GM12864 (cell line): Measurements from ENCODE around the gene CSHL1.

Source experiments
- DNase-seq: peaks from one replicate; pipeline ENCODE4 v3.0.0-alpha.2; 2011; ENCODE audit warnings: low read depth
- H3K4me3 ChIP-seq: 2 replicates; pipeline ENCODE4 v1.5.1; 2011; ENCODE audit warnings: mild to moderate bottlenecking, low read depth, low read length, control low read depth
- TF ChIP-seq, protein P1 (sequence below): IDR thresholded peaks from 2 replicates; pipeline ENCODE4 v1.5.1; 2011; ENCODE audit warnings: low read depth, mild to moderate bottlenecking, moderate library complexity, low read length, control low read depth, inconsistent platforms; ENCODE audit errors: missing control alignments

The CSHL1 gene

DNA sequence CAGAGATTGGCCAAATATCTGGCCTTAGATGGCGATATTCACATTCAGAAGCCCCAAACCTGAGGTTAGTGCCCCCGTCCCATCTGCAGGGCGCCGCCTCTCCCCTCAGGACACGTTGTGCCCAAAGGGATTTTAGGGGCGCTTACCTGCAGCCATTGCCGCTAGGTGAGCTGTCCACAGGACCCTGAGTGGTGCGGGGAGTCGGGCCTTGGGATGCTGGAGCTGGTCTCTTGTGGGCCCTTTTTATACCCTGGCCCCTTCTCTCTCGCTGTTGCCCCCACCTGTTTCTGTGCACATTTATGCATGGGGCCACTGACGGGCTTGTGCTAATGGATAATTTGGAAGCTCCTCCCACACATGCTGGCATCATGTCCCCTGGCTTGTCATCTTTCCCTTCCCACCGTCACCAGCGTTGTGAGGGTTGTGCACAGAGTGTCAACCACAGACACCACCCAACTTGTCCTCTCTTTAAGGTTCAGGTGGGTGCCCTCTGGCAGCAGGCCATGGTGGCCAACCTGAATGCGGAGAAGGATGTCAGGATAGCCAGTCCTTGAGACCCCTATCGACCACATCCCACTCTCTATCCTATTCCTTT is at the start of gene CSHL1:
Gene CSHL1 (minus strand): TSS at position 218 of the 595 bp plus-strand sequence. CDS start 62 bp downstream, at position 156.
- TF ChIP-seq, protein P1, sequence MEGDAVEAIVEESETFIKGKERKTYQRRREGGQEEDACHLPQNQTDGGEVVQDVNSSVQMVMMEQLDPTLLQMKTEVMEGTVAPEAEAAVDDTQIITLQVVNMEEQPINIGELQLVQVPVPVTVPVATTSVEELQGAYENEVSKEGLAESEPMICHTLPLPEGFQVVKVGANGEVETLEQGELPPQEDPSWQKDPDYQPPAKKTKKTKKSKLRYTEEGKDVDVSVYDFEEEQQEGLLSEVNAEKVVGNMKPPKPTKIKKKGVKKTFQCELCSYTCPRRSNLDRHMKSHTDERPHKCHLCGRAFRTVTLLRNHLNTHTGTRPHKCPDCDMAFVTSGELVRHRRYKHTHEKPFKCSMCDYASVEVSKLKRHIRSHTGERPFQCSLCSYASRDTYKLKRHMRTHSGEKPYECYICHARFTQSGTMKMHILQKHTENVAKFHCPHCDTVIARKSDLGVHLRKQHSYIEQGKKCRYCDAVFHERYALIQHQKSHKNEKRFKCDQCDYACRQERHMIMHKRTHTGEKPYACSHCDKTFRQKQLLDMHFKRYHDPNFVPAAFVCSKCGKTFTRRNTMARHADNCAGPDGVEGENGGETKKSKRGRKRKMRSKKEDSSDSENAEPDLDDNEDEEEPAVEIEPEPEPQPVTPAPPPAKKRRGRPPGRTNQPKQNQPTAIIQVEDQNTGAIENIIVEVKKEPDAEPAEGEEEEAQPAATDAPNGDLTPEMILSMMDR, result no peak
- no peak for DNase-seq
- no peak within 1 kb of the TSS for H3K4me3 ChIP-seq

DNA sequence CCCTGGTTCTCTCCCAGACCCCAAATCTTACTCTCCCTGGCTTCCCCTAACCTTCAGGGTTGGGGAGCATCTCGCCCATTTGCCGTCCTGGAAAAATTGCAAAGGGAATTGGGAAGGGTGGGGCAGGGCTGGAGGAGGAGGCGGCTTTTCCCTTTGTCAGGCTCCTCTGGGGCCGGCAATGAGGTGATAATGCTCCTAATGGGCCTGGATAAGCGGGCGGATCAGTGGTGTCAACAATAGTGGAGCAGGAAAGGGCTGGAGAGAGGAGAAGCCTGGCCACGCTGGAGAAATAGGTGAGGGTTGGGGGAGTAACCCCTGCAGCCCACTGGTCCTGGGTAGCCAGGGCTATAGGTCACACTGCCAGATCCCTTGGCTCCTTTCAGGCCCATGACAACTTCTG is 49.4 kb upstream of the CSHL1 start:
- TF ChIP-seq, protein P1, result no peak
- DNase-seq, result no peak
- H3K4me3 ChIP-seq, result no peak overlapping the region

DNA sequence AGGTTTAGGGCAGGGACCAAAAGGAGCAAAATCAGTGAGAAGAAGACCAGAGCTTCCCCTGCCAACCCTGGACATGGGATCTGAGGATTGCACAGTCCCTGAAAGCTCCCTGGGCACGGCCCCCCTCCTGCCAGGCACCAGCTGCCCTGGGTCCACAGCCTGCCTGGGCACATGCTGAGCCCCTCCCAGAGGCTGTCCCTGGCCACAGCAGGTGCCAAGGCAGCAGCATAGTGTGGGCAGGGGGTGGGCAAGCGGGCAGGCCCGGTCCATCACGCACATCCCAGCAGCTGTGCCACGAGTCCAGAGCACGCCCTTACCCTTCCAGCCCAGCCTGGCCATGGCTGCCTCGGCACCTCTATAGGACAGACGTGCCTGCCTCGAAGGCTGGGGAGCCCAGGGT is 48.9 kb upstream of the CSHL1 start:
- H3K4me3 ChIP-seq, result no peak overlapping the region
- TF ChIP-seq, protein P1, result no peak
- no peak for DNase-seq

DNA sequence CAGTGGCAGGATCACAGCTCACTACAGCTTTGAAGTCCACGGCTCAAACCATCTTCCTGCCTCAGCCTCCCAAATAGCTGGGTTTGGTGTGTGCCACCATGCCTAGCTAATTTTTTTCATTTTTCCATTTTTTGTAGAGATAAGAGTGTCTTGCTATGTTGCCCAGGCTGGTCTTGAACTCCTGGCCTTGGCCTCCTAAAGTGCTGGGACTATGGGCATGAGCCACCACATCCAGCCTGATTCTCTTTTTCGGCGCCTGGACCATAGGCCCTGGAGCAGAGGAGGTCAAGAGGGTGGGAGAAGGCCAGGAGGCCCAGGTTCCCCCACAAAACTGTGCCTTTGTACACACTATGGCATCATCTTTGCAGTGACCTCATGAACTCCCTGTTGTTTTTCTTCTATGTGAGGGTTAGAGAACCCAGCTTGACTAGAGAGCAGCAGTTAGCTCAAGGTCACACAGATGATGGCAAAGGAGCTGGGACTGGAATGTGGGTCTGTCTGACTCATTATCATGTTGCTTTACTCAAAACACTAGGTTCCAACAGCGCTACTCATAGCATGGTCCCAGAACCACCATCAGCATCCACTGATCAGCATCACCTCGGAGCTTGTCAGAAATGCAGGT is 45.4 kb upstream of the CSHL1 start:
- DNase-seq, result no peak
- no peak overlapping the region for H3K4me3 ChIP-seq
- TF ChIP-seq, protein P1, result no peak

DNA sequence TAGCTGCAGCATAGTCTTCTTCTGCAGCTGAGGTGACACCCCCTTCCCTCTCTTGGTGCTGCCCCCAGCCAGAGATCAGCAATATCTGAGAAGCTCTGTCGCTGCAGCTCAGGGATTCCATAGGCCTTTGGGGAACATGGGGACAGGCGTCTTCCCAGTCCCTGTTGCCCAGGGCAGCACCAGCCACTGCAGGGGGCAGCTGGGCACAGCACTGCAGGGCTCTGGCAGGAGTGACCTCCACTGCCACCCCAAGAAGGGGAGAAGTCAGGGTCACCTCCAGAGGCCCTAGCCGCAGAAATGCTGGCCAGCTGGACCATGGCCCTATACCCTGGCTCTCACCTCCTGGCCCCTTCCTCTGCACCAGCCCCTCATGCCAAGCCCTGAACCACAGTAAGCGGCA is 44.7 kb upstream of the CSHL1 start:
- no peak for DNase-seq
- H3K4me3 ChIP-seq, result no peak overlapping the region
- TF ChIP-seq, protein P1, result no peak

DNA sequence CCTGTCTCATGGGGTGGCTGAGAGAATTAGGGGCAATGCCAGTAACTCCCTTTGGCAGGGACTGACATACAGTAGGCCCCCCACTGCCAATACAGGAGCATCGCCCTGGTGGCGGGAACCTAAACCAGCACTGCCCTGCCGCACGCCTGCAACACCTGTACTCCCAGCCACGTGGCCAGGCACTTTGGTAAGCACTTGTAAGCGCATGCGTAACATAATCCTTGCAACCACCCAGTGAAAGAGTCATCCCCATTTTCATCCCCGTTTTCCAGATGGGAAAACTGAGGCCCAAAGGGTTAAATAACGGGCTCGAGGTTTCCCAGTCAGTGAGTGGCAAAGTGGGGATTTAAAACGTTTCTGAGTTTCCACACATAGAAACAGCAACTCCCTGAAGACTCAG is 44.2 kb upstream of the CSHL1 start:
- TF ChIP-seq, protein P1, result no peak
- DNase-seq, result no peak
- H3K4me3 ChIP-seq, result no peak overlapping the region
